ENCODE results near the gene MED12L.

The MED12L gene

GRCh38 chr3:151171145-151171757 lies 85.8 kb downstream of the MED12L start:
- Histone ChIP-seq H2AFZ (ENCODE audit: low read depth) (no peak overlapping the region), H3K4me1 (ENCODE audit: low read depth, poor library complexity, severe bottlenecking) (peaks cover 44% of the 10 kb centered on the region), H3K36me3 (ENCODE audit: insufficient read depth) (no peaks in the 10 kb centered on the region), H3K9ac (no peak overlapping the region), H3K4me3 (IDR thresholded peaks at IDR 0.05; ENCODE audit: insufficient read depth, low read depth, low read length) (no peak overlapping the region), H3K79me2 (ENCODE audit: insufficient read depth, low read depth) (no peaks in the 10 kb centered on the region), H4K20me1 (ENCODE audit: insufficient read depth) (no peaks in the 10 kb centered on the region), H3K27ac (no peak overlapping the region), H3K4me2 (peak overlapping the region; percentile 52), H3K27me3 (ENCODE audit: insufficient read depth, low read depth) (no peaks in the 10 kb centered on the region)
- no peak for TF ChIP-seq CTCF (conservative IDR thresholded peaks at IDR 0.05; ENCODE audit: low read depth, low read length)

DNA sequence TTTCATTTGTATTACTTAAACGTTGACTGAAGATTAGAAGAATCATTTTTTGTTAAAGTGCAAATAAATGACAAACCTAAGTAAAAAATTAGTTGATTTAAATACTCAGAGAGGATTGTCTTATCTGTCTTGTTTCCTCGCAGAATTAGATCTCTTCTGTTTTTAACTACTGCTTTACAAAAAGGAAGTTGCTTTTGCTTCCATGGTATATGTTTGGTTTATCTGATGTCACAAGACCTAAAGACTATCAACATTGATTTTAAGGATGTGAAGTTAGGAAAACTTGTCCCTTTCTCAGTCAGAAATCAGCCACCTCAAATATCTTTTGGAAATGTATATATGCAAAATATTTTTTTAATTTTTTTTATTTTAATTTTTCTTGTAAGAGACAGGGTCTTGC lies 88.9 kb downstream of the MED12L start:
- Histone ChIP-seq H3K79me2 (ENCODE audit: insufficient read depth, low read depth) (no peaks in the 10 kb centered on the region), H3K36me3 (ENCODE audit: insufficient read depth) (no peaks in the 10 kb centered on the region), H3K4me1 (ENCODE audit: low read depth, poor library complexity, severe bottlenecking) (peaks cover 31% of the 10 kb centered on the region), H3K27ac (no peak overlapping the region), H4K20me1 (ENCODE audit: insufficient read depth) (no peaks in the 10 kb centered on the region), H3K4me2 (no peak overlapping the region), H2AFZ (ENCODE audit: low read depth) (no peak overlapping the region), H3K4me3 (IDR thresholded peaks at IDR 0.05; ENCODE audit: insufficient read depth, low read depth, low read length) (no peak overlapping the region), H3K27me3 (ENCODE audit: insufficient read depth, low read depth) (no peaks in the 10 kb centered on the region), H3K9ac (no peak overlapping the region)
- no peak for TF ChIP-seq CTCF (conservative IDR thresholded peaks at IDR 0.05; ENCODE audit: low read depth, low read length)

DNA sequence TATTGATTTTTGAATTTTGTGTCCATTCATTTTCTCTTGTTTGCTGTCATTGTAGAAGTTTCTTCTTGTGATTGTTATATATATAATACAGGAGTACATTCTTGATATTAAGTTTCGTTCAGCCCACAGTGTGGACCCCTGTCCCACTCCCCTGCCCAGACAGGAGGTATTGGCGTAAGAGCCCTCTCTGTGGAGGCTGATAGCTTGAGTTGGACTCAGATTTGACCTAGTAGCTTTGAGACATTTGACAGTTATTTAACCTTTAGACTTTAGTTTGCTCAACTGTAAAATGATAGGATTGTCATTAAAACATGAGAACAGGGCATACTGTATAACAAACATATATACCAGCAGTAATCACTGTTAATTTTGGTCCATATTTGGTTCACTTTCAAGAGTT lies 90.5 kb downstream of the MED12L start:
- H4K20me1 ChIP-seq (ENCODE audit: insufficient read depth) = no peaks in the 10 kb centered on the region
- H3K79me2 ChIP-seq (ENCODE audit: insufficient read depth, low read depth) = no peaks in the 10 kb centered on the region
- H3K27me3 ChIP-seq (ENCODE audit: insufficient read depth, low read depth) = no peaks in the 10 kb centered on the region
- no peak overlapping the region for H3K27ac ChIP-seq
- no peak for TF ChIP-seq CTCF (conservative IDR thresholded peaks at IDR 0.05; ENCODE audit: low read depth, low read length)
- H3K4me1 ChIP-seq (ENCODE audit: low read depth, poor library complexity, severe bottlenecking) = peaks cover 15% of the 10 kb centered on the region
- no peak overlapping the region for H3K4me2 ChIP-seq
- H2AFZ ChIP-seq (ENCODE audit: low read depth) = no peak overlapping the region
- H3K9ac ChIP-seq = no peak overlapping the region
- H3K36me3 ChIP-seq (ENCODE audit: insufficient read depth) = no peaks in the 10 kb centered on the region
- H3K4me3 ChIP-seq (IDR thresholded peaks at IDR 0.05; ENCODE audit: insufficient read depth, low read depth, low read length) = no peak overlapping the region

DNA sequence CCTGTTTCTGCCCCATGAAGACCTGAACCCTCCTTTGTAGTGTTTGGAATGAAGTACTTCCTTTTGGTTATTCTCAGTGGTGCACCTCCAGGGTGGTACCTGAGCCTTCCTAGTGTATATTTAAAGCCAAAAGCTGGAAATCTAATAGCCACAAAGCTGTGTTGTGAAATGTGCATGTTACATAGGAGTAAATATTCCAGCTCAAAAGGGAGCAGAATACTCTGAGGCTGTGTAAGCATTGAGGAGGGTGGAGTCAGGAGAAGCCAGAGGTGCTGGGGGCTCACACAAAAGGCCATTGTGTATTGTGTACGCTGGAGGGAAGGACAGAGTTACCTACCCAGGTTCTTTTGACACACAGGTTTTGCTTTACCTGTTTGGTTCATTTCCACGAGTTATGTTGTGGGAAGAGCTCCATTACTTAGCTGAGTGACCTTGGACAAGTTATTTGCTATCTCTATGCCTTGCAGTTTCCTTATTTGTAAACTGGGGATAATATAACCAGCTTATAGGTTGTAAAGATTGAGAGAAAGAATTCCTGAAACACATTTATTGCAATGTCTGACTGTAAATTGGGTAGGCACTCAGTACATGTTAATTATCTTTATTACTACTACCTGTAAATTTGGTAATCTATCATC lies 92.9 kb downstream of the MED12L start:
- Histone ChIP-seq H3K27me3 (ENCODE audit: insufficient read depth, low read depth) (no peaks in the 10 kb centered on the region), H3K4me3 (IDR thresholded peaks at IDR 0.05; ENCODE audit: insufficient read depth, low read depth, low read length) (no peak overlapping the region), H4K20me1 (ENCODE audit: insufficient read depth) (no peaks in the 10 kb centered on the region), H3K9ac (no peak overlapping the region), H3K36me3 (ENCODE audit: insufficient read depth) (no peaks in the 10 kb centered on the region), H2AFZ (ENCODE audit: low read depth) (no peak overlapping the region), H3K4me1 (ENCODE audit: low read depth, poor library complexity, severe bottlenecking) (no peaks in the 10 kb centered on the region), H3K27ac (no peak overlapping the region), H3K4me2 (no peak overlapping the region), H3K79me2 (ENCODE audit: insufficient read depth, low read depth) (no peaks in the 10 kb centered on the region)
- TF ChIP-seq CTCF (conservative IDR thresholded peaks at IDR 0.05; ENCODE audit: low read depth, low read length) = no peak
